Measurements from ENCODE around the gene USP9X. TPM values are rescaled to one million over a fixed set of nuclear protein-coding genes. Genes with fewer than 3 reads are reported as not detected.

Gene USP9X, protein sequence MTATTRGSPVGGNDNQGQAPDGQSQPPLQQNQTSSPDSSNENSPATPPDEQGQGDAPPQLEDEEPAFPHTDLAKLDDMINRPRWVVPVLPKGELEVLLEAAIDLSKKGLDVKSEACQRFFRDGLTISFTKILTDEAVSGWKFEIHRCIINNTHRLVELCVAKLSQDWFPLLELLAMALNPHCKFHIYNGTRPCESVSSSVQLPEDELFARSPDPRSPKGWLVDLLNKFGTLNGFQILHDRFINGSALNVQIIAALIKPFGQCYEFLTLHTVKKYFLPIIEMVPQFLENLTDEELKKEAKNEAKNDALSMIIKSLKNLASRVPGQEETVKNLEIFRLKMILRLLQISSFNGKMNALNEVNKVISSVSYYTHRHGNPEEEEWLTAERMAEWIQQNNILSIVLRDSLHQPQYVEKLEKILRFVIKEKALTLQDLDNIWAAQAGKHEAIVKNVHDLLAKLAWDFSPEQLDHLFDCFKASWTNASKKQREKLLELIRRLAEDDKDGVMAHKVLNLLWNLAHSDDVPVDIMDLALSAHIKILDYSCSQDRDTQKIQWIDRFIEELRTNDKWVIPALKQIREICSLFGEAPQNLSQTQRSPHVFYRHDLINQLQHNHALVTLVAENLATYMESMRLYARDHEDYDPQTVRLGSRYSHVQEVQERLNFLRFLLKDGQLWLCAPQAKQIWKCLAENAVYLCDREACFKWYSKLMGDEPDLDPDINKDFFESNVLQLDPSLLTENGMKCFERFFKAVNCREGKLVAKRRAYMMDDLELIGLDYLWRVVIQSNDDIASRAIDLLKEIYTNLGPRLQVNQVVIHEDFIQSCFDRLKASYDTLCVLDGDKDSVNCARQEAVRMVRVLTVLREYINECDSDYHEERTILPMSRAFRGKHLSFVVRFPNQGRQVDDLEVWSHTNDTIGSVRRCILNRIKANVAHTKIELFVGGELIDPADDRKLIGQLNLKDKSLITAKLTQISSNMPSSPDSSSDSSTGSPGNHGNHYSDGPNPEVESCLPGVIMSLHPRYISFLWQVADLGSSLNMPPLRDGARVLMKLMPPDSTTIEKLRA (N-terminal part only)
- total RNA-seq (100 to 1,000 TPM in 2 of 9 donors, 10 to 100 TPM in 7; 79.7 to 143 (median 88.6) TPM), polyA plus RNA-seq (10 to 100 TPM; 12.6 to 47.0 (median 12.6) TPM)
- long read RNA-seq, donor 1, partial matches to known transcripts: 41 of 41 reads
- long read RNA-seq, donor 1, other reads (novel, unspliced or antisense): 0 of 41 reads
- long read RNA-seq, donor 2, partial matches to known transcripts: 44 of 45 reads
- long read RNA-seq, donor 2, other reads (novel, unspliced or antisense): 0 of 45 reads
- long read RNA-seq, donor 3, full-length matches to known transcripts: 1 of 26 reads
- long read RNA-seq, donor 3, partial matches to known transcripts: 25 of 26 reads
- long read RNA-seq, donor 3, other reads (novel, unspliced or antisense): 0 of 26 reads
- long read RNA-seq, donor 4, partial matches to known transcripts: 8 of 10 reads
- long read RNA-seq, donor 4, other reads (novel, unspliced or antisense): 2 of 10 reads
- long read RNA-seq, donor 5, partial matches to known transcripts: 15 of 18 reads
- long read RNA-seq, donor 5, other reads (novel, unspliced or antisense): 3 of 18 reads
- long read RNA-seq, donor 6, partial matches to known transcripts: 12 of 16 reads
- long read RNA-seq, donor 6, other reads (novel, unspliced or antisense): 4 of 16 reads
- long read RNA-seq, donor 7, partial matches to known transcripts: 29 of 29 reads
- long read RNA-seq, donor 7, other reads (novel, unspliced or antisense): 0 of 29 reads
- long read RNA-seq, donor 8, full-length matches to known transcripts: 5 of 35 reads
- long read RNA-seq, donor 8, partial matches to known transcripts: 30 of 35 reads
- long read RNA-seq, donor 8, other reads (novel, unspliced or antisense): 0 of 35 reads
- long read RNA-seq, donor 9, full-length matches to known transcripts: 1 of 44 reads
- long read RNA-seq, donor 9, partial matches to known transcripts: 43 of 44 reads
- long read RNA-seq, donor 9, other reads (novel, unspliced or antisense): 0 of 44 reads
- long read RNA-seq, donor 10, partial matches to known transcripts: 5 of 5 reads
- long read RNA-seq, donor 10, other reads (novel, unspliced or antisense): 0 of 5 reads

DNA sequence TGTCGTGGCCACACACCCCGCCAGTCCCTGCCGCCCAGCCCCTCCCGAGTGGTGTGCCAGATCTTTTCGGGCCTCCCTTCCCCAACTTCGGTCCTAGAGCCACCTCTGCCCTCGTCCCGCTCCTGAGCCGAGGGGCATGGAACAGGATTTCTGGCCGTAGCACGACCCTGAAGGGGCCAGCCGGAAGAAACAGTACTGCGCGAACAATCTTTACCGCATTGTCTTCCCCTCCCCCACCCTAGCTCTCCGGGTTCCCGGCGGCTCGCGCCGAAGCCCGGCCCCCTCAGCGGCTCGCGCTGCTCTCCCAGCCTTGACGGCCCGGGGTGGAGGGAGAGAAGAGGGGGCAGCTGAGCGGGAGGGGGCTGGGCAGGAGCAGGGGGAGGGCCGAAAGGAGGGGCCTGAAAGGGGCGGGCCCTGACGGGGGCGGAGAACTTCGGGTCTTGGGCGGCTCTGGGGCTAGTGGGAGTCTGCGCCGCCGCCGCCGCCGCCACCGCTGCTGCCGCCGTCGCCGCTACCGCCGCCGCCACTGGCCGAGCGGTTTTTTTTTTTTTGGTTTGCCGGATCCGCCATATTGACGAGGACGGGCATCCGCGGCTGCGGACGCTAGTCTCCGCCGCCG is at the start of gene USP9X:
USP9X (plus strand) TSS at position 553 of the 619 bp plus-strand sequence. CDS start 38,184 bp downstream, outside the sequence.
- H3K27me3 ChIP-seq: no peaks in the 10 kb centered on the region
- H3K4me3 ChIP-seq: peak within 1 kb of the TSS; percentile 60 to 79 (median 68)
- peak within 1 kb of the TSS; percentile 91 to 99 (median 98) for H3K27ac ChIP-seq
- peak; percentile 79 to 84 for TF ChIP-seq POLR2A (IDR thresholded peaks at IDR 0.05)
- TF ChIP-seq, protein P1, sequence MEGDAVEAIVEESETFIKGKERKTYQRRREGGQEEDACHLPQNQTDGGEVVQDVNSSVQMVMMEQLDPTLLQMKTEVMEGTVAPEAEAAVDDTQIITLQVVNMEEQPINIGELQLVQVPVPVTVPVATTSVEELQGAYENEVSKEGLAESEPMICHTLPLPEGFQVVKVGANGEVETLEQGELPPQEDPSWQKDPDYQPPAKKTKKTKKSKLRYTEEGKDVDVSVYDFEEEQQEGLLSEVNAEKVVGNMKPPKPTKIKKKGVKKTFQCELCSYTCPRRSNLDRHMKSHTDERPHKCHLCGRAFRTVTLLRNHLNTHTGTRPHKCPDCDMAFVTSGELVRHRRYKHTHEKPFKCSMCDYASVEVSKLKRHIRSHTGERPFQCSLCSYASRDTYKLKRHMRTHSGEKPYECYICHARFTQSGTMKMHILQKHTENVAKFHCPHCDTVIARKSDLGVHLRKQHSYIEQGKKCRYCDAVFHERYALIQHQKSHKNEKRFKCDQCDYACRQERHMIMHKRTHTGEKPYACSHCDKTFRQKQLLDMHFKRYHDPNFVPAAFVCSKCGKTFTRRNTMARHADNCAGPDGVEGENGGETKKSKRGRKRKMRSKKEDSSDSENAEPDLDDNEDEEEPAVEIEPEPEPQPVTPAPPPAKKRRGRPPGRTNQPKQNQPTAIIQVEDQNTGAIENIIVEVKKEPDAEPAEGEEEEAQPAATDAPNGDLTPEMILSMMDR (IDR thresholded peaks at IDR 0.05): no peak
- DNase-seq: peak; percentile 88 to 96 (median 93)
- intact Hi-C loops (cut with DNase I): no loop called here
- H3K36me3 ChIP-seq (replicated peaks in 1 of 2): no peaks in the 10 kb centered on the region
- 0 to 6% (median 1%) methylated on average over 10 to 56 of the region's 61 CpGs; no CpG with 5 or more reads in 1 of the 4 donors for WGBS, 4 donors
- H3K4me1 ChIP-seq (replicated peaks in 1 of 2): peaks cover 0 to 17% of the 10 kb centered on the region in 2 donors
- H3K9me3 ChIP-seq (replicated peaks in 1 of 3): no peaks in the 10 kb centered on the region

DNA sequence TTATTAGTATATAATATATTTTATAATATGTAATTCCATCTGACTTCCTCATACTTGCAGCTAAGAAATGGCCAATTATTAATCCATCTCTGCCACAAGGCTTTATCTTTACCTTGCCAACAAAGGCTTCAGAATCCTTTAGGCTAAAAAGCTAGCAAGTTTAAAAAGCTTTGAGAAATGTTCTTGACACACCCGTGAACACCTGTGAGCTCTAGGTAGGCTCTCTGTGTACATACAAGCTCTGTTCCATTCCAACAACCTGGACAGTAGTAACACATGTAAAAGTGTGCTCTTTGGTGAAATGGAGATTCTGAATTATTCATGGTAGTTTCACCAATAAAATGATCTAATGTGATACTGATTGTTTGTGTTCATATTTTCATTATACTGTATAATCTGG is 49.7 kb upstream of the USP9X start:
- Histone ChIP-seq H3K27me3 (no peaks in the 10 kb centered on the region), H3K4me3 (no peak overlapping the region), H3K36me3 (replicated peaks in 1 of 2) (no peaks in the 10 kb centered on the region), H3K27ac (no peak overlapping the region), H3K4me1 (replicated peaks in 1 of 2) (no peaks in the 10 kb centered on the region), H3K9me3 (replicated peaks in 1 of 3) (no peaks in the 10 kb centered on the region)
- WGBS, 4 donors: 85 to 93% (median 90%) methylated on average over 1 of the region's 1 CpG
- intact Hi-C loops (cut with DNase I): no loop called here
- TF ChIP-seq, protein P1 (IDR thresholded peaks at IDR 0.05): no peak
- TF ChIP-seq POLR2A (IDR thresholded peaks at IDR 0.05): no peak
- no peak for DNase-seq

DNA sequence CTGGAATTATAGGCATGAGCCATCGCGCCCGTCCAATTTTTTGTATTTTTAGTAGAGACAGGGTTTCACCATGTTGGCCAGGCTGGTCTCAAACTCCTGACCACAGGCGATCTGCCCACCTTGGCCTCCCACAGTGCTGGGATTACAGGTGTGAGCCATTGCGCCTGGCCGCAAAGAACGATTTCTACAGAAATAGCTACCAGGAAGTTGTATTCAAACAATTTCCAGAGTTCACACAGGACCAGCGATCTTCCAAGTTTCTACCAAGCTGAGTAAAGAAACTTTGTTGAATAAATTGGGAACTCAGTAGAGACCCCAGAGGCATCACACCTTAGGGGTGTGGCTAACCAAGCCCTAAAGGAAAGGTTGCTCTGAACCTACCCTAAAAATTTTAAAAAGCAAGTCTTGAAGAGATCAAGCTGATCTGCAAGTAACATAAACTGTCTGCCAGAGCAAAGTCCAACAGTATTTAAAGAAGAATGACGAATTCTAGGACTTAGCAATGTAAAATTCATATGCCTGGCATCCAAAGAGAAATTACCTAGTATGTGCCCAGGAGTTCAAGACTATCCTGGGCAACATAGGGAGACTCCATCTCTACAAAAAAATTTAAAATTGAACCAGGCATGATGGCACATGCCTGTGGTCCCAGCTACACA is 48.4 kb upstream of the USP9X start:
- WGBS, 4 donors: 87 to 96% (median 91%) methylated on average over 4 to 9 of the region's 9 CpGs
- no peak overlapping the region for H3K27ac ChIP-seq
- no peak overlapping the region for H3K4me3 ChIP-seq
- peaks cover 1% of the 10 kb centered on the region for H3K27me3 ChIP-seq
- no peaks in the 10 kb centered on the region for H3K36me3 ChIP-seq (replicated peaks in 1 of 2)
- intact Hi-C loops (cut with DNase I): no loop called here
- TF ChIP-seq, protein P1 (IDR thresholded peaks at IDR 0.05): no peak
- no peak for TF ChIP-seq POLR2A (IDR thresholded peaks at IDR 0.05)
- no peaks in the 10 kb centered on the region for H3K4me1 ChIP-seq (replicated peaks in 1 of 2)
- no peaks in the 10 kb centered on the region for H3K9me3 ChIP-seq (replicated peaks in 1 of 3)
- no peak for DNase-seq

Measured in adrenal gland (tissue), 19 donors.